Sigmoid colon (tissue), 4 donors: Measurements from ENCODE around the gene TBXA2R.

Experiments used
- EP300 ChIP-seq, 4 donors: sonication (generic); formaldehyde crosslinking; IDR thresholded peaks; one replicate each; pipeline ENCODE4 v1.6.1; 2017; ENCODE audit warnings: antibody characterized with exemption in 4 of 4
- POLR2A ChIP-seq, 2 donors: fragments of 450-650 bp; IDR thresholded peaks; one replicate each; pipeline ENCODE4 v1.6.1; 2016; ENCODE audit warnings: antibody characterized with exemption in 2 of 2, mild to moderate bottlenecking in 2 of 2, moderate library complexity in 2 of 2
- POLR2AphosphoS5 ChIP-seq, 4 donors: sonication (generic); formaldehyde crosslinking; IDR thresholded peaks; one replicate each; pipeline ENCODE4 v1.6.1; 2017; ENCODE audit warnings: antibody characterized with exemption in 4 of 4
- TF ChIP-seq, protein P1 (sequence below), 4 experiments: fragments of 450-650 bp in 3 of 4; fragments of 200-600 bp in 1 of 4; IDR thresholded peaks; one replicate each; pipeline ENCODE4 v1.5.1; 2016 to 2019; ENCODE audit warnings: antibody characterized with exemption in 4 of 4, mild to moderate bottlenecking in 3 of 4, moderate library complexity in 2 of 4

DNA sequence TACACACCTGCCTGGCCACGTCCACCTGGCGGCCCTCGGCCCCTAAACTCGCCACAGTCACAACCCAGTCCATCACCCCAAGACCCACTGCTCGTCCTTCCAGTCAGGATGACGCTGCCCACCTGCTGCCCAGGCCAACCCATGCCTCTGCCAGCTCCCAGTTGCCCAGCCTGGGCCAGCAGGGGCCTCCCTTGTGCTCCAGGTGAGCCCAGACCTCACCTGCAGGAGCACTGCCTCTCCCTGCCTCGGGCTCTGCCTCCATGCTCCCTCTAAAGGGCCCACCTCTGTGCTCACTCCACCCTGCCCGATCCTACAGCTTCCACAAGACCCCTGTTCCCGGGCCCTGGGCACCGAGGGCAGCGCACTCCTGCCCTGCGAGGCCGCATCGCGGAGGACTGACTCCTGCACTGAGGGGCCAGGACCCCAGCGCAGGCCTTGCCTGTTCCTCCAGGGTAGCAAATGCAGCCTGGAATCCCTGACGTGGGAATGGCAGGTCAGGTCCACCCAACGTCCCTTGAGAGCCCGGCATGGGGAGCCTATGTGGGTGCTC lies 27.9 kb upstream of the TBXA2R start:
- TF ChIP-seq, protein P1, sequence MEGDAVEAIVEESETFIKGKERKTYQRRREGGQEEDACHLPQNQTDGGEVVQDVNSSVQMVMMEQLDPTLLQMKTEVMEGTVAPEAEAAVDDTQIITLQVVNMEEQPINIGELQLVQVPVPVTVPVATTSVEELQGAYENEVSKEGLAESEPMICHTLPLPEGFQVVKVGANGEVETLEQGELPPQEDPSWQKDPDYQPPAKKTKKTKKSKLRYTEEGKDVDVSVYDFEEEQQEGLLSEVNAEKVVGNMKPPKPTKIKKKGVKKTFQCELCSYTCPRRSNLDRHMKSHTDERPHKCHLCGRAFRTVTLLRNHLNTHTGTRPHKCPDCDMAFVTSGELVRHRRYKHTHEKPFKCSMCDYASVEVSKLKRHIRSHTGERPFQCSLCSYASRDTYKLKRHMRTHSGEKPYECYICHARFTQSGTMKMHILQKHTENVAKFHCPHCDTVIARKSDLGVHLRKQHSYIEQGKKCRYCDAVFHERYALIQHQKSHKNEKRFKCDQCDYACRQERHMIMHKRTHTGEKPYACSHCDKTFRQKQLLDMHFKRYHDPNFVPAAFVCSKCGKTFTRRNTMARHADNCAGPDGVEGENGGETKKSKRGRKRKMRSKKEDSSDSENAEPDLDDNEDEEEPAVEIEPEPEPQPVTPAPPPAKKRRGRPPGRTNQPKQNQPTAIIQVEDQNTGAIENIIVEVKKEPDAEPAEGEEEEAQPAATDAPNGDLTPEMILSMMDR (IDR thresholded peaks at IDR 0.05) = no peak
- TF ChIP-seq EP300 (IDR thresholded peaks at IDR 0.05) (no peak), POLR2AphosphoS5 (IDR thresholded peaks at IDR 0.05) (no peak), POLR2A (IDR thresholded peaks at IDR 0.05) (no peak)
